OCI-LY7 (cell line): ENCODE data around the gene PEX11A. TPM values are rescaled to one million over a fixed set of nuclear protein-coding genes. Genes with fewer than 3 reads are reported as not detected.

Experiments
- BruUV-seq: library from RNA; stranded (reverse); fragments of 400-500 nt; replicated peaks from 2 replicates; lab custom pipeline; 2021; lab: Mats Ljungman, UMichigan
- CTCF ChIA-PET: fragments of 300-600 bp; sonication (Branson Sonifier 250); formaldehyde crosslinking; loops from one replicate; lab custom pipeline; 2022; ENCODE audit warnings: antibody characterized with exemption; ENCODE audit not compliant: unreplicated experiment; lab: Charles Lee
- POLR2A ChIA-PET: fragments of 300-600 bp; sonication (Branson Sonifier 250); formaldehyde crosslinking; loops from one replicate; lab custom pipeline; 2022; ENCODE audit warnings: antibody characterized with exemption; lab: Charles Lee
- DNase-seq: peaks from one replicate; pipeline ENCODE4 v3.0.0-alpha.2; 2015; ENCODE audit warnings: low spot score
- H2AFZ ChIP-seq: fragments of 200-600 bp; sonication (generic), shearing (Covaris generic); 2 replicates; pipeline ENCODE4 v1.6.1; 2014; ENCODE audit warnings: mild to moderate bottlenecking, antibody characterized with exemption, low read length, moderate library complexity
- H3K27ac ChIP-seq: fragments of 200-600 bp; sonication (generic); 2 replicates; pipeline ENCODE4 v1.5.1; 2014; ENCODE audit warnings: mixed run types, low read depth, mild to moderate bottlenecking, moderate library complexity, low read length, inconsistent platforms; ENCODE audit not compliant: poor library complexity, severe bottlenecking
- H3K36me3 ChIP-seq: fragments of 200-600 bp; sonication (generic); 2 replicates; pipeline ENCODE4 v1.6.1; 2014; ENCODE audit warnings: mild to moderate bottlenecking, antibody characterized with exemption, low read length, moderate library complexity, mixed read lengths; ENCODE audit not compliant: insufficient read depth
- H3K4me1 ChIP-seq: fragments of 200-600 bp; sonication (generic); 2 replicates; pipeline ENCODE4 v1.5.1; 2014; ENCODE audit warnings: mild to moderate bottlenecking, low read length; ENCODE audit not compliant: insufficient read depth, poor library complexity, severe bottlenecking
- H3K4me2 ChIP-seq: fragments of 200-600 bp; sonication (generic); 2 replicates; pipeline ENCODE4 v1.6.1; 2014; ENCODE audit warnings: mild to moderate bottlenecking, low read length
- H3K4me3 ChIP-seq: fragments of 200-600 bp; sonication (generic); 2 replicates; pipeline ENCODE4 v1.5.1; 2014; ENCODE audit warnings: mild to moderate bottlenecking, low read depth, low read length; ENCODE audit not compliant: poor library complexity, severe bottlenecking
- H3K79me2 ChIP-seq: fragments of 200-600 bp; sonication (generic); 2 replicates; pipeline ENCODE4 v1.6.1; 2016; ENCODE audit warnings: low read depth, mild to moderate bottlenecking, low read length, moderate library complexity, mixed read lengths; ENCODE audit not compliant: insufficient read depth
- H3K9me2 ChIP-seq: fragments of 200-600 bp; sonication (generic); 2 replicates; pipeline ENCODE4 v1.6.1; 2016; ENCODE audit warnings: mild to moderate bottlenecking, low read length, mixed read lengths; ENCODE audit not compliant: insufficient read depth
- H3K9me3 ChIP-seq: fragments of 200-600 bp; sonication (generic); 2 replicates; pipeline ENCODE4 v1.6.1; 2014; ENCODE audit warnings: mild to moderate bottlenecking, mixed run types, low read length, mixed read lengths
- H4K20me1 ChIP-seq: fragments of 200-600 bp; sonication (generic); 2 replicates; pipeline ENCODE4 v1.6.1; 2014; ENCODE audit warnings: mild to moderate bottlenecking, antibody characterized with exemption, low read length, moderate library complexity, mixed read lengths; ENCODE audit not compliant: insufficient read depth
- EZH2phosphoT487 ChIP-seq: fragments of 200-600 bp; sonication (generic); IDR thresholded peaks from 2 replicates; pipeline ENCODE4 v1.6.1; 2018; ENCODE audit warnings: low read depth, borderline replicate concordance, mild to moderate bottlenecking, mixed run types, antibody characterized with exemption, low read length, moderate library complexity, mixed read lengths
- intact Hi-C: fragments of 100-400 bp; cut with micrococcal nuclease; formaldehyde crosslinking; loops from one replicate; pipeline ENCODE4 v1.10.0; 2022; ENCODE audit not compliant: unreplicated experiment
- total RNA-seq, 2 experiments: library from RNA; depleted of rRNA in 1 of 2; stranded (reverse); fragments of >200 nt in 1 of 2; shearing (Covaris generic) in 1 of 2; gene quantifications; 2 replicates each; pipeline ENCODE4 v1.2.3, GENCODE V29; 2014 to 2022
- TF ChIP-seq, protein P1 (sequence below): fragments of 200-600 bp; sonication (generic); conservative IDR thresholded peaks from 2 replicates; pipeline ENCODE4 v1.5.1; 2014; ENCODE audit warnings: mild to moderate bottlenecking, antibody characterized with exemption, low read length, moderate library complexity, mixed read lengths

PEX11A gene
- total RNA-seq, 2 experiments from 2014 or later, result 2.0 to 2.8 TPM

GRCh38 chr15:89653578-89653977 is 37.0 kb downstream of the PEX11A start:
- no peak overlapping the region for H2AFZ ChIP-seq
- TF ChIP-seq EZH2phosphoT487, result no peak
- TF ChIP-seq, protein P1, sequence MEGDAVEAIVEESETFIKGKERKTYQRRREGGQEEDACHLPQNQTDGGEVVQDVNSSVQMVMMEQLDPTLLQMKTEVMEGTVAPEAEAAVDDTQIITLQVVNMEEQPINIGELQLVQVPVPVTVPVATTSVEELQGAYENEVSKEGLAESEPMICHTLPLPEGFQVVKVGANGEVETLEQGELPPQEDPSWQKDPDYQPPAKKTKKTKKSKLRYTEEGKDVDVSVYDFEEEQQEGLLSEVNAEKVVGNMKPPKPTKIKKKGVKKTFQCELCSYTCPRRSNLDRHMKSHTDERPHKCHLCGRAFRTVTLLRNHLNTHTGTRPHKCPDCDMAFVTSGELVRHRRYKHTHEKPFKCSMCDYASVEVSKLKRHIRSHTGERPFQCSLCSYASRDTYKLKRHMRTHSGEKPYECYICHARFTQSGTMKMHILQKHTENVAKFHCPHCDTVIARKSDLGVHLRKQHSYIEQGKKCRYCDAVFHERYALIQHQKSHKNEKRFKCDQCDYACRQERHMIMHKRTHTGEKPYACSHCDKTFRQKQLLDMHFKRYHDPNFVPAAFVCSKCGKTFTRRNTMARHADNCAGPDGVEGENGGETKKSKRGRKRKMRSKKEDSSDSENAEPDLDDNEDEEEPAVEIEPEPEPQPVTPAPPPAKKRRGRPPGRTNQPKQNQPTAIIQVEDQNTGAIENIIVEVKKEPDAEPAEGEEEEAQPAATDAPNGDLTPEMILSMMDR, result no peak
- H3K79me2 ChIP-seq, result no peaks in the 10 kb centered on the region
- H3K4me2 ChIP-seq, result no peak overlapping the region
- no peak overlapping the region for H3K27ac ChIP-seq
- H3K4me3 ChIP-seq, result no peak overlapping the region
- no peaks in the 10 kb centered on the region for H3K4me1 ChIP-seq
- no peaks in the 10 kb centered on the region for H3K9me3 ChIP-seq
- no peaks in the 10 kb centered on the region for H3K36me3 ChIP-seq
- H4K20me1 ChIP-seq, result no peaks in the 10 kb centered on the region
- no peak for DNase-seq
- intact Hi-C loops, result no loop called here
- no TSS peak for BruUV-seq
- POLR2A ChIA-PET, result no interaction called here
- H3K9me2 ChIP-seq, result no peaks in the 10 kb centered on the region
- CTCF ChIA-PET, result no interaction called here

DNA sequence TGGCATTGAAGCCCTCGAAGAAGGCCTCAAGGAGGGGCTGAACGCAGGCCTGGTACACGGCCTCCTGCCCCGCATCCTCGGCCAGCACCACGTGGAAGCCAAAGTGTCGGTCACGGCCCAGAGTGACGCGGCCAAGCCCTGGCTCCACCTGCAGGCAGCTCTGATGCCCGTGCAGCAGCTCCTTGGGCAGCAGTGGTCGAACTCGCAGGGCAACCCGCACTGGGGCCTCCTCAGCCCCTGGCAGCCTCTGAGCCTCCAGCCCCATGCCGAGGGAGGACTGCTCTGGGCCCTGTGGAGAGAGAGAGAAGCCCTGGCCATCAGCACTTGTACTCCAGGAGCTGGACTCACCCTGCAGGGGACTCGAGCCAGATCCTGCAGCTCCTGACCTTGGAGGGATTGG is 37.9 kb downstream of the PEX11A start:
- H3K4me1 ChIP-seq, result no peaks in the 10 kb centered on the region
- no peak overlapping the region for H2AFZ ChIP-seq
- CTCF ChIA-PET, result no interaction called here
- POLR2A ChIA-PET, result no interaction called here
- H4K20me1 ChIP-seq, result no peaks in the 10 kb centered on the region
- no peaks in the 10 kb centered on the region for H3K36me3 ChIP-seq
- no peak for TF ChIP-seq EZH2phosphoT487
- TF ChIP-seq, protein P1, result no peak
- H3K79me2 ChIP-seq, result no peaks in the 10 kb centered on the region
- no peak overlapping the region for H3K4me3 ChIP-seq
- H3K4me2 ChIP-seq, result no peak overlapping the region
- no TSS peak for BruUV-seq
- no peaks in the 10 kb centered on the region for H3K9me2 ChIP-seq
- no peak for DNase-seq
- intact Hi-C loops, result no loop called here
- H3K27ac ChIP-seq, result no peak overlapping the region
- no peaks in the 10 kb centered on the region for H3K9me3 ChIP-seq

DNA sequence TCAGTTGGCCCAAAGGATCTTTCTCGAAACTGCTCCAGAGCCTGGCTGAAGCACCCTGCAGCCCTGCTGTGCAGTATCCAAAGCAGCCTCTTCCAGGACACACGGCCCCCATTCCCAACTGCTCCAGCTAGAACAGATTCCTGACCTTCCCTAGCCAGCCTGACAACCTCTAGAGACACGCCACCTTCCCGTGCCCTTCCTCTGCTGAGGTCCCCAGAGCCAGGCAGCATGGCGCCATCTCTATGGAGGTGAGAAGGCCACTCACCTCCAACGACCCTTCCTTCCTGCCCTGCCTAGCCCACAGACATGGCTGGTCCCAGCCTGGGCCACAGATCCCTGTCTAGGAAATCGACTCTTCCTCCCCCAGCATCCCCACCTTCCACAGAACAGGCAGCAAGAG is 38.4 kb downstream of the PEX11A start:
- intact Hi-C loops, result no loop called here
- no TSS peak for BruUV-seq
- Histone ChIP-seq H2AFZ (no peak overlapping the region), H3K27ac (no peak overlapping the region), H3K9me3 (no peaks in the 10 kb centered on the region), H3K4me1 (no peaks in the 10 kb centered on the region), H3K4me2 (no peak overlapping the region), H3K9me2 (no peaks in the 10 kb centered on the region), H3K4me3 (no peak overlapping the region), H3K36me3 (no peaks in the 10 kb centered on the region), H4K20me1 (no peaks in the 10 kb centered on the region), H3K79me2 (no peaks in the 10 kb centered on the region)
- CTCF ChIA-PET, result no interaction called here
- DNase-seq, result no peak
- TF ChIP-seq, protein P1, result no peak
- TF ChIP-seq EZH2phosphoT487, result no peak
- POLR2A ChIA-PET, result no interaction called here
